Thyroid gland (tissue), 4 donors: ENCODE results near the gene RNF128. TPM values are rescaled to one million over a fixed set of nuclear protein-coding genes. Genes with fewer than 3 reads are reported as not detected.

Source experiments
- DNase-seq, 2 donors: peaks; one replicate each; pipeline ENCODE4 v3.0.0-alpha.2; 2019
- H3K27ac ChIP-seq, 3 donors: fragments of 200-600 bp; sonication (generic); 1 replicate in 2 of 3; 2 replicates in 1 of 3; pipeline ENCODE4 v1.5.1; 2016 to 2019; ENCODE audit warnings: mild to moderate bottlenecking in 1 of 3, moderate library complexity in 1 of 3
- H3K27me3 ChIP-seq: fragments of 200-600 bp; sonication (generic); one replicate; pipeline ENCODE4 v1.5.1; 2019
- H3K36me3 ChIP-seq, 2 donors: fragments of 200-600 bp; sonication (generic); one replicate each; pipeline ENCODE4 v1.5.1; 2016 to 2019
- H3K4me1 ChIP-seq, 2 donors: fragments of 200-600 bp; sonication (generic); one replicate each; pipeline ENCODE4 v1.5.1; 2017 to 2019
- H3K4me3 ChIP-seq, 3 donors: fragments of 200-600 bp; sonication (generic); replicated peaks in 1 of 3; 1 replicate in 2 of 3; 2 replicates in 1 of 3; pipeline ENCODE4 v1.5.1; 2016; ENCODE audit warnings: mild to moderate bottlenecking in 1 of 3
- H3K9me3 ChIP-seq: fragments of 200-600 bp; sonication (generic); one replicate; pipeline ENCODE4 v1.5.1; 2017
- CTCF ChIP-seq, 6 experiments: fragments of 200-600 bp in 3 of 6; fragments of 450-650 bp in 3 of 6; sonication (generic) in 3 of 6; IDR thresholded peaks; one replicate each; pipeline ENCODE4 v1.5.1; 2016 to 2019; ENCODE audit warnings: antibody characterized with exemption in 6 of 6, mild to moderate bottlenecking in 2 of 6, inconsistent platforms in 1 of 6, moderate library complexity in 1 of 6
- POLR2A ChIP-seq, 2 donors: fragments of 450-650 bp; IDR thresholded peaks; one replicate each; pipeline ENCODE4 v1.6.1; 2017; ENCODE audit warnings: antibody characterized with exemption in 2 of 2, mild to moderate bottlenecking in 2 of 2, moderate library complexity in 1 of 2
- WGBS, 2 donors: methylation state at CpG; one replicate each; pipeline ENCODE4 v1.1.5; 2017; 5-methylcytosine and 5-hydroxymethylcytosine counted together
- intact Hi-C: fragments of 100-400 bp; cut with DNase I; formaldehyde crosslinking; loops from one replicate; pipeline ENCODE4 v1.15.1; 2023
- total RNA-seq, 4 donors: library from RNA; depleted of rRNA; stranded (reverse); fragments of >200 nt; gene quantifications; one replicate each; pipeline ENCODE4 v1.2.3, GENCODE V29; 2016

RNF128 gene
- total RNA-seq, 4 donors from 2014 or later = 46.5 to 68.6 (median 63.5) TPM

- intact Hi-C loops = no loop called here
- H3K36me3 ChIP-seq = no peaks in the 10 kb centered on the region
- H3K4me3 ChIP-seq = no peak overlapping the region
- DNase-seq = no peak
- H3K27me3 ChIP-seq = peaks cover 4% of the 10 kb centered on the region
- no peaks in the 10 kb centered on the region for H3K4me1 ChIP-seq
- H3K27ac ChIP-seq = no peak overlapping the region
- H3K9me3 ChIP-seq = no peaks in the 10 kb centered on the region
- no peak for TF ChIP-seq POLR2A (IDR thresholded peaks at IDR 0.05)
- no peak for TF ChIP-seq CTCF (IDR thresholded peaks at IDR 0.05)
Measured at GRCh38 chrX:106710771-106711170, 15.7 kb upstream of the RNF128 start.

GRCh38 chrX:106711375-106711774, 15.1 kb upstream of the RNF128 start:
- Histone ChIP-seq H3K4me3 (no peak overlapping the region), H3K27me3 (peaks cover 4% of the 10 kb centered on the region), H3K9me3 (no peaks in the 10 kb centered on the region), H3K4me1 (no peaks in the 10 kb centered on the region), H3K27ac (no peak overlapping the region), H3K36me3 (no peaks in the 10 kb centered on the region)
- whole genome bisulfite sequencing, 2 donors = 81 to 92% methylated on average over 4 of the region's 4 CpGs
- intact Hi-C loops = no loop called here
- TF ChIP-seq CTCF (IDR thresholded peaks at IDR 0.05) (no peak), POLR2A (IDR thresholded peaks at IDR 0.05) (no peak)
- no peak for DNase-seq

GRCh38 chrX:106716004-106716403, 10.5 kb upstream of the RNF128 start:
- Histone ChIP-seq H3K9me3 (no peaks in the 10 kb centered on the region), H3K27ac (no peak overlapping the region), H3K4me3 (no peak overlapping the region), H3K4me1 (no peaks in the 10 kb centered on the region), H3K27me3 (peaks cover 4% of the 10 kb centered on the region), H3K36me3 (no peaks in the 10 kb centered on the region)
- no peak for DNase-seq
- TF ChIP-seq POLR2A (IDR thresholded peaks at IDR 0.05) = no peak
- TF ChIP-seq CTCF (IDR thresholded peaks at IDR 0.05) = no peak
- intact Hi-C loops = no loop called here
- WGBS, 2 donors = 86 to 92% methylated on average over 1 of the region's 1 CpG

GRCh38 chrX:106716463-106716862, 10.0 kb upstream of the RNF128 start:
- DNase-seq = no peak
- WGBS, 2 donors = 67 to 68% methylated on average over 1 of the region's 1 CpG
- no peak for TF ChIP-seq POLR2A (IDR thresholded peaks at IDR 0.05)
- Histone ChIP-seq H3K4me3 (no peak overlapping the region), H3K27me3 (peaks cover 4% of the 10 kb centered on the region), H3K36me3 (no peaks in the 10 kb centered on the region), H3K9me3 (no peaks in the 10 kb centered on the region), H3K27ac (no peak overlapping the region), H3K4me1 (no peaks in the 10 kb centered on the region)
- intact Hi-C loops = no loop called here

- Histone ChIP-seq H3K27ac (no peak overlapping the region), H3K4me1 (no peaks in the 10 kb centered on the region), H3K4me3 (no peak overlapping the region), H3K9me3 (no peaks in the 10 kb centered on the region), H3K27me3 (peaks cover 2% of the 10 kb centered on the region), H3K36me3 (no peaks in the 10 kb centered on the region)
- no peak for TF ChIP-seq POLR2A (IDR thresholded peaks at IDR 0.05)
- TF ChIP-seq CTCF (IDR thresholded peaks at IDR 0.05) = no peak
- WGBS, 2 donors = 77 to 88% methylated on average over 4 of the region's 4 CpGs
- DNase-seq = no peak
- intact Hi-C loops = no loop called here
Measured at GRCh38 chrX:106718709-106719108, 7.8 kb upstream of the RNF128 start.

- Histone ChIP-seq H3K27ac (peak overlapping the region; percentile 74 to 88 (median 87)), H3K4me3 (peak overlapping the region; percentile 30 to 53 (median 40)), H3K9me3 (no peaks in the 10 kb centered on the region), H3K36me3 (no peaks in the 10 kb centered on the region), H3K4me1 (no peaks in the 10 kb centered on the region), H3K27me3 (no peaks in the 10 kb centered on the region)
- TF ChIP-seq POLR2A (IDR thresholded peaks at IDR 0.05) (no peak), CTCF (IDR thresholded peaks at IDR 0.05) (peak in 1 of 6 experiments; percentile 8)
- intact Hi-C loops = no loop called here
- DNase-seq = peak; percentile 2 to 4
- 11 to 12% methylated on average over 8 of the region's 8 CpGs for WGBS, 2 donors
Measured at GRCh38 chrX:106725931-106726330, 570 bp upstream of the RNF128 start.
